Gastrocnemius medialis (tissue), 4 donors: Measurements from ENCODE around the gene ASAP2.

Experiments used
- CTCF ChIP-seq, 5 experiments: fragments of 450-650 bp in 3 of 5; fragments of 200-600 bp in 2 of 5; sonication (generic) in 2 of 5; IDR thresholded peaks in 4 of 5; conservative IDR thresholded peaks in 1 of 5; 1 replicate in 4 of 5; 2 replicates in 1 of 5; pipeline ENCODE4 v1.5.1; 2016 to 2019; ENCODE audit warnings: antibody characterized with exemption in 5 of 5, mild to moderate bottlenecking in 3 of 5, moderate library complexity in 3 of 5
- POLR2A ChIP-seq, 2 donors: fragments of 450-650 bp; IDR thresholded peaks; one replicate each; pipeline ENCODE4 v1.6.1; 2017; ENCODE audit warnings: antibody characterized with exemption in 2 of 2, mild to moderate bottlenecking in 2 of 2, moderate library complexity in 2 of 2

GRCh38 chr2:9424447-9425164 lies 218.0 kb downstream of the ASAP2 start:
- TF ChIP-seq CTCF (IDR thresholded peaks at IDR 0.05 in 4 of 5, conservative IDR thresholded peaks at IDR 0.05 in 1 of 5), result no peak
- TF ChIP-seq POLR2A (IDR thresholded peaks at IDR 0.05), result no peak
